GM13976 (cell line): ENCODE results near the gene IFITM2.

Experiments
- DNase-seq: peaks from one replicate; pipeline ENCODE4 v3.0.0; 2012; ENCODE audit warnings: low spot score
- in situ Hi-C: fragments of 300-500 bp; cut with MboI; formaldehyde crosslinking; loops from one replicate; pipeline ENCODE4 v1.12.0; 2022; ENCODE audit warnings: low sequenced_read_pairs, mixed read lengths, inconsistent platforms; ENCODE audit not compliant: unreplicated experiment
- TF ChIP-seq, protein P1 (sequence below): IDR thresholded peaks from 2 replicates; pipeline ENCODE4 v1.5.1; 2012; ENCODE audit warnings: borderline replicate concordance, mild to moderate bottlenecking; ENCODE audit not compliant: insufficient read depth; ENCODE audit errors: extremely low read depth, missing control alignments, control extremely low read depth

IFITM2 gene

DNA sequence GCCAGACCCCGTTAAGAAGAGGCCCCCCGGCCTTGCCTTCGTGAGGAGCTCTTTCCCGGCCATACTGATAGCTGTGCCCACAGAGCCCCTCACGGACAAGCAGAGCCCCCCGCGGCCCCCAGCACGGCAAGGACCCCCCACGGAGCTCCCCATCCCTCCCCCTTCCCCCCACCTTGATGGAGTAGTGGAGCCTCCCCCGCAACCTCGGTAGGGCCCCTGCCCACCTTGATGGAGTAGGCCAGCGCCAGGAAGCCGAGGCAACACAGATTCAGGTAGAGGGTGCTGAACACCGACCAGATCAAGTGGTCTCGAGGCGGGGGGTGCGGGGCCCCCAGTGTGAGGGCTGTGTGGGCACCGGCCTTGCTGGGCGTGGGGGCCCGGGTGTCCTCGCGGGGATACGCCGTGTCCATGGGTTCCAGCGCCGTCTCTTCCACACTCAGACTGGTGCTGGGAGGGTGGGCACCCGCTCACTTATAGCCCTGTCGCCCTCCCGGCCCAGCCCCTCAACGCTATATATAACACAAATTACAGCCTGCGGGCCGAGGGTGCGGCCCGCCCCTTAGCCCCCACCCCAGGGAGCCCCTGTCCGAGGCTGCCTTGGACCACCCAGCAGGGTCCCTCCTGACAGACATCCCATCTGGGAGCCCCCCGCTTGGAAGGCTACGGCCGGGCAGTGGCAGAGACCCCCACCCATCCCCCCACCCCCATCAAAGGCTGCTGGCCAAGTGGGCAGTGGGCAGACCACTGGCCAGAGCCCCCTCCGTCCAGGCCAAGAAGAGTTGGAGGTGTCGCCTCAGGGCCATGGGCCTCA lies 8.3 kb upstream of the IFITM2 start, which contains the start of gene IFITM5:
IFITM5 (minus strand) TSS at position 446 of the 811 bp plus-strand sequence; CDS start at position 410, 36 bp downstream.
- in situ Hi-C loops, result no loop called here
- TF ChIP-seq, protein P1, sequence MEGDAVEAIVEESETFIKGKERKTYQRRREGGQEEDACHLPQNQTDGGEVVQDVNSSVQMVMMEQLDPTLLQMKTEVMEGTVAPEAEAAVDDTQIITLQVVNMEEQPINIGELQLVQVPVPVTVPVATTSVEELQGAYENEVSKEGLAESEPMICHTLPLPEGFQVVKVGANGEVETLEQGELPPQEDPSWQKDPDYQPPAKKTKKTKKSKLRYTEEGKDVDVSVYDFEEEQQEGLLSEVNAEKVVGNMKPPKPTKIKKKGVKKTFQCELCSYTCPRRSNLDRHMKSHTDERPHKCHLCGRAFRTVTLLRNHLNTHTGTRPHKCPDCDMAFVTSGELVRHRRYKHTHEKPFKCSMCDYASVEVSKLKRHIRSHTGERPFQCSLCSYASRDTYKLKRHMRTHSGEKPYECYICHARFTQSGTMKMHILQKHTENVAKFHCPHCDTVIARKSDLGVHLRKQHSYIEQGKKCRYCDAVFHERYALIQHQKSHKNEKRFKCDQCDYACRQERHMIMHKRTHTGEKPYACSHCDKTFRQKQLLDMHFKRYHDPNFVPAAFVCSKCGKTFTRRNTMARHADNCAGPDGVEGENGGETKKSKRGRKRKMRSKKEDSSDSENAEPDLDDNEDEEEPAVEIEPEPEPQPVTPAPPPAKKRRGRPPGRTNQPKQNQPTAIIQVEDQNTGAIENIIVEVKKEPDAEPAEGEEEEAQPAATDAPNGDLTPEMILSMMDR, result no peak
- DNase-seq, result no peak

DNA sequence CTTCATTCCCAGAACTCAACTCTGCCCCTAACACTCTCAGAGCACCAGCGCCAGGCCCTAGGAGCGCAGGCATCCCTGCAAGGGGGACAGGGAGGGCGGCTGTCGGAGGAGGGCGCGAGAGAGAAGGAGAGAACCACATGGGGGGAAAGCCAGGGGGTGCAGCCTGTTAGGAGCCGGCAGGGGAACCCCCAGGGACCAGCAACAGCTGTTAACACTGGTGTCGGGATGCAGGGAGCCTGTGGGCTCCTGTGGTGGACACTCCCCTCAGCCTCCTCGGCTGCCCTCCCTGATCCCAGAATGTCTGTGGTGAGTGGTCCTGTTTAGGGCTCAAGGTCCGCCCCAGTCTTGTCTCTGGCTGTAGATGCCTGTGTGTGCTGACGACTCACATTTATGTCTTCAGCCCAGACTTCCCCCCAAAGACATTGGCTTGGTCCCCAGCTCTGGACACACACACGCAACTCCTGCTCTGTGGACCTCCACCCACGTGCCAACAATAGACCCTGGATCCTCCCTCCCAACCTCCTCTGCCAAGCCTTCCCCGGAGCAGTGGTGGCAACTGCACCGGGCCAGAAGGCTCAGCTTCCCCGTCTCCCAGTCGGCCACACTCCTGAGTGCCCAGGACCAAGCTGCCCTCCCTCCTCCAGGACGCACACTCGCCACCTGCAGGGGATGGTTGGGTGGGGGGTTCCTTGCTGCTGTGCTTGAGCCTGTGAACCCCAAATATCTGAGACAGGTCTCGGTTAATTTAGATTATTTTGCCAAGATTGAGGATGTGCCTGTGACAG lies 7.5 kb upstream of the IFITM2 start:
- DNase-seq, result peak; percentile 58
- in situ Hi-C loops, result no loop called here
- TF ChIP-seq, protein P1, result no peak

DNA sequence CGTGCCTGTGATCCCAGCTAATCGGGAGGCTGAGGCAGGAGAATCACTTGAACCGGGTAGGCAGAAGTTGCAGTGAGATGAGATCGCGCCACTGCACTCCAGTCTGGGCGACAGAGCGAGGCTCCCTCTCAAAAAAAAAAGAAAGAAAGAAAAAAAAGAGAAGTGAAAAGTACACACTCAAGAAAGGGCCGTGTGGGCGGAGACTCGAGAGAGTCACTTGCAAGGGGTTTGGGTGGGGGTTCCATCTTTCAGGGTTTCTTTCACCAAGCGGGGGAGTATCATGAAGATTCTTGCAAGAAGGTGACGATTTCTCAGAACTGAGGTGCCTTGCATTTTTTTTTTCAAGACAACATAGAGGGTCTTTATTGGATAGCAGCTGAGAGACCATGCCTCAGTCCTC lies 4.3 kb upstream of the IFITM2 start:
- TF ChIP-seq, protein P1, result no peak
- peak; percentile 82 for DNase-seq
- in situ Hi-C loops, result no loop called here

DNA sequence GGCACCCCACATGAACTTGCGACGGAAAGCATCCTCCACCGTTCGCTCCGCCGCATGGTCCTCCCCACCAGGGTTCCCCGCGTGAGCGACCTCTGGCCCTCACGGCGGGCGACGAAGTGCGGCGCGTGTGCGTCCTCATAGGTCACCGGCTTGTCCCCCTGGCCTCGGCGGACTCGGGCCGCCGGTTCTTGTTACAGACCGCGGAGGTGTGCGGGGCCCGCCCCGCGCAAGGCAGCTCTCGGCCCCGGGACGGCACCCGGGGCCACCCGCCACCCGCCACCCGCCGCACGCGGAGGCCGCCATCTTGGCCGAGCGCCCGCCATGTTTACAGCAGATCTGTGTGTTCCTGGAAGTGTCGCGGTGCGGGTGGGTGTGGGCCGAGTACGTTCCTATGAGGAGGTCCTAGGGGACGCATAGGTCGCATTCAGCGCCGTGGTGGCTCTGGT lies 3.5 kb upstream of the IFITM2 start:
- in situ Hi-C loops, result no loop called here
- TF ChIP-seq, protein P1, result no peak
- no peak for DNase-seq

DNA sequence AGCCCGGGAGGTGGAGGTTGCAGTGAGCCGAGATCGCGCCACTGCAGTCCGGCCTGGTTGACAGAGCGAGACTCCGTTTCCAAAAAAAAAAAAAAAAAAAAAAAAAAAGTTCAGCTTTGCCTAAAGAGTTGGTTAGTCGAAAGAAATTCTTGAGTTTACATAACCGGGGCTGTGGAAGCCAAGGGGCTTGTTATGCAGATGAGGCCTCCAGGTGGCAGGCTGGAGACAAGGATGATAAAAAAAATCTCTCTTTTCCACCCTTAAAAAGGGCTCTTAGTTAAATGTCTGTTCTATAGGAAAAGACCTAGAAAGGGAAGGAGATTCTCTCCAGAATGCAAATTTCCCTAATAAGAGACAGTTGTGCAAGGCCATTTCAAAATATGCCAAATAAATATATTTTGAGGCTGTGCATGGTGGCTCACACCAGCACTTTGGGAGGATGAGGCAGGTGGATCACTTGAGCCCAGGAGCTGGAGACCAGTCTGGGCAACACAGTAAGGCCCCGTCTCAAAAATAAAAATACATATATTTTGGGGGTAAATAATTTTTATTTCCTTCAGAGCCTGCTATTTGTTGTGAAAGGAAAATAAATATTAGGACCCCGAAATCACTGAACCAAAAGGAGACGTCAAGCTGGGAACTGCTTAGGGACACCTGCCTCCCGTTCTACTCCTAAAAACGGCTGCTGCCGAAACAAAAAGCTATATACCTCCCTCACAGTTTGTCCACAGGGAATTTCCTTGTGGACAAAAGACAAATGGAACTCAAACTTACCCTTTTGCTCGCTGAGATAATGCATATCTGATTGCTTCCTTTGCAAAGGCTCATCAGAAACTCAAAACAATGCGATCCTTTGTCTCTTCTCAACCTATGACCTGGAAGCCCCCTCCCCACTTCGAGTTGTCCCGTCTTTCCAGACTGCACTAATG lies 2.4 kb upstream of the IFITM2 start:
- in situ Hi-C loops, result no loop called here
- TF ChIP-seq, protein P1, result peak; percentile 62
- peak; percentile 77 for DNase-seq

DNA sequence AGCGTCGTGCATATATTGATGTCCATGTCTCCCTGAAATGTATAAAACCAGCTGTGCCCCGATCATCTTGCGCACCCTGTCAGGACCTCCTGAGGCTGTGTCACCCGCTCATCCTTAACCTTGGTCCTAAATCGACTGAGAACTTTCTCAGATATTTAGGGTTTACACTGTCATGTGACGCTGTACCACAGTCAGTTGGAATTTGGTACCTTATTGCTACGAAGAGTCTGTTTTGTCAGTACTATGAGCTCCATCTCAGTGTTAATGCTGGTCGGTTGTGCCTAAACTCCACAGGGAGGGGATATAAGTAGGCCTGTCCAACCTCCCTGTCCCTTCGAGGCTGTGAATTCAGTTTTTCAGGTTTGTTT lies 1.8 kb upstream of the IFITM2 start:
- in situ Hi-C loops, result no loop called here
- no peak for DNase-seq
- TF ChIP-seq, protein P1, result no peak
